Measurements from ENCODE around the gene PLEKHH2.

The PLEKHH2 gene

GRCh38 chr2:43738257-43738656 is 101.2 kb downstream of the PLEKHH2 start:
- DNase-seq (ENCODE audit: low read depth, low spot score): no peak
- in situ Hi-C loops (cut with HindIII; ENCODE audit: low sequenced_read_pairs): no loop called here
- TF ChIP-seq, protein P1, sequence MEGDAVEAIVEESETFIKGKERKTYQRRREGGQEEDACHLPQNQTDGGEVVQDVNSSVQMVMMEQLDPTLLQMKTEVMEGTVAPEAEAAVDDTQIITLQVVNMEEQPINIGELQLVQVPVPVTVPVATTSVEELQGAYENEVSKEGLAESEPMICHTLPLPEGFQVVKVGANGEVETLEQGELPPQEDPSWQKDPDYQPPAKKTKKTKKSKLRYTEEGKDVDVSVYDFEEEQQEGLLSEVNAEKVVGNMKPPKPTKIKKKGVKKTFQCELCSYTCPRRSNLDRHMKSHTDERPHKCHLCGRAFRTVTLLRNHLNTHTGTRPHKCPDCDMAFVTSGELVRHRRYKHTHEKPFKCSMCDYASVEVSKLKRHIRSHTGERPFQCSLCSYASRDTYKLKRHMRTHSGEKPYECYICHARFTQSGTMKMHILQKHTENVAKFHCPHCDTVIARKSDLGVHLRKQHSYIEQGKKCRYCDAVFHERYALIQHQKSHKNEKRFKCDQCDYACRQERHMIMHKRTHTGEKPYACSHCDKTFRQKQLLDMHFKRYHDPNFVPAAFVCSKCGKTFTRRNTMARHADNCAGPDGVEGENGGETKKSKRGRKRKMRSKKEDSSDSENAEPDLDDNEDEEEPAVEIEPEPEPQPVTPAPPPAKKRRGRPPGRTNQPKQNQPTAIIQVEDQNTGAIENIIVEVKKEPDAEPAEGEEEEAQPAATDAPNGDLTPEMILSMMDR (IDR thresholded peaks at IDR 0.05; ENCODE audit: low read depth, low read length): no peak
- no peak overlapping the region for H3K4me3 ChIP-seq (ENCODE audit: low read depth, low read length)

DNA sequence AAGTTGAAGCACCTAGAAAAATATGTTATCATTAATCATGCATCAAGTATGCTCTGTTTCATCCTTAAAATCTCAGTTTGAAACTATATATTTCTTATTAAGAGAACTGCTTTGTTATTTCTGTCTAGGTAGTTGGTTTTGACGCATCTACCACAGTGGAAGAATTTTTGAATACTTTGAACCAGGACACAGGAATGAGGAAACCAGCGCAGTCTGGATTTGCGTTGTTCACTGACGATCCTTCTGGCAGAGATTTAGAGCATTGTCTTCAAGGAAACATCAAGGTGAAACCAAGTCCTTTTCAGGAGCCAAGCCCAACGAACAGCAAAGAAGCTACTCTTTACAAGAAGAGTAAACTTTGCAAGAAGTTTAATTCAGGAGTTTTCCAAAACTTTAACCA is 106.6 kb downstream of the PLEKHH2 start:
- DNase-seq (ENCODE audit: low read depth, low spot score): no peak
- no peak overlapping the region for H3K4me3 ChIP-seq (ENCODE audit: low read depth, low read length)
- TF ChIP-seq, protein P1 (IDR thresholded peaks at IDR 0.05; ENCODE audit: low read depth, low read length): no peak
- in situ Hi-C loops (cut with HindIII; ENCODE audit: low sequenced_read_pairs): no loop called here

GRCh38 chr2:43745457-43745856 is 108.4 kb downstream of the PLEKHH2 start:
- DNase-seq (ENCODE audit: low read depth, low spot score): peak; percentile 67
- H3K4me3 ChIP-seq (ENCODE audit: low read depth, low read length): no peak overlapping the region
- TF ChIP-seq, protein P1 (IDR thresholded peaks at IDR 0.05; ENCODE audit: low read depth, low read length): no peak
- in situ Hi-C loops (cut with HindIII; ENCODE audit: low sequenced_read_pairs): no loop called here

- no peak for DNase-seq (ENCODE audit: low read depth, low spot score)
- H3K4me3 ChIP-seq (ENCODE audit: low read depth, low read length): no peak overlapping the region
- TF ChIP-seq, protein P1 (IDR thresholded peaks at IDR 0.05; ENCODE audit: low read depth, low read length): no peak
- in situ Hi-C loops (cut with HindIII; ENCODE audit: low sequenced_read_pairs): no loop called here
These were observed 111.3 kb downstream of the PLEKHH2 start for GRCh38 chr2:43748333-43748732.

DNA sequence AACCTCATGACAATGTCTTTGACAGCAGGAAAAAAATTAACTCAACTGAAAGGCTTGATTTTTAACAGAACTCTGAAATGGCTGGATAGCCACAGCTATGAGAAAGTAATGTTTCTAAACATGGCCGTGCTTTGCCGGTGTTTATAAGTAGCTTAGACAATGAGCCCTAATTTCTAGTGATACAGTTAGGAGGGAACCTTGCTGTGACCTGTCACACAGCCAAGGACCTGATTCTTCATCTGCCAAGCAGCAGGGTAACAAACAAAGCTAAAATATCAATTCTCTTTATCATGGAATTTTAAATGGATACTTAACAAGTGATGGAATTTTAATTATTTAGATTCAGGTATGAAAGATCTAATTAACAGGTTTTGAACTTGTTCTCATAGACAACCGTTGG is 112.5 kb downstream of the PLEKHH2 start:
- no peak for DNase-seq (ENCODE audit: low read depth, low spot score)
- TF ChIP-seq, protein P1 (IDR thresholded peaks at IDR 0.05; ENCODE audit: low read depth, low read length): no peak
- in situ Hi-C loops (cut with HindIII; ENCODE audit: low sequenced_read_pairs): no loop called here
- H3K4me3 ChIP-seq (ENCODE audit: low read depth, low read length): no peak overlapping the region

DNA sequence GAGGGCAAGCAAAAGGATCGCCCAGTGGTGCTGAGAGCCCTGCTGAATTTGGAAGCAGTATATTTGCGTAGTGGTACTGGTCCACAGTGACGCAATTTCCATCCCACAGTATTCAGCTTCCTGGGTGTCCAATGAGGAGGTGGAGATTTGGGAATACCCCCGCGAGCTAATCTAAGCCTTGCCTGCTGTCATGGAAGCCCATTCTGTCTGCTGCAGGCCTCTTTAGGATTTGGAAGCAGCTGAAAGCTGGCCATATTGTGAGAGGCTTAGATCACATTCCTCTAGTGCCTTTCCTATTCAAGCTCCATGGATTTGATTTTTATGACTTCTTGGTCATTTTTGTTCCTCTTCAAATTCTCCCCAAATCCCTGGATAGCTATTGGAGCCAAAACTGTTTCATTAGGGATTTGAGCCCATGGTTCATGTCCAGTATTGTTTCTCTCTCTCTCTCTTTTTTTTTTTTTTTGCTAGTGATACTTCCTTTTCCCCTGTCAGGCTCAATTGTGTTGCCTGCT is 114.5 kb downstream of the PLEKHH2 start:
- no peak for DNase-seq (ENCODE audit: low read depth, low spot score)
- TF ChIP-seq, protein P1 (IDR thresholded peaks at IDR 0.05; ENCODE audit: low read depth, low read length): no peak
- in situ Hi-C loops (cut with HindIII; ENCODE audit: low sequenced_read_pairs): no loop called here
- no peak overlapping the region for H3K4me3 ChIP-seq (ENCODE audit: low read depth, low read length)

DNA sequence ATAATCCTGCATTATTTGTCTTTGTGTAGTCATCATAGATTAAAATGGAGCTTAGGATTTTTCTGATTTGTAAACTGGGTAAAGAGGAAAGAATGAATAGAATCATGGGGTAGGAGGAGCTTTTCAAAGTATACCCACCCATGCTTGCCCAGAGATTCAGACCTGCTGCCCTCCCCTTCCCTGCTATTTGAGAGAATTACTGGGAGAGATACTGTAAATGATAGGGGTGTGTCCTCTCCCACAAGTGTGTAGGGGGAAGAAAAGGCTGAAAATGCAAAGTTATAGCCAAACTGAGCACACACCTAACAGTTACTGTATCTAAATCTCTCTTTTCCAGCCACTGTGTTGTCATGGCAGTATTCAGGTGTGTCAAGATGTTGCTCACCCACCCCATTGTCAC is 115.2 kb downstream of the PLEKHH2 start:
- TF ChIP-seq, protein P1 (IDR thresholded peaks at IDR 0.05; ENCODE audit: low read depth, low read length): no peak
- in situ Hi-C loops (cut with HindIII; ENCODE audit: low sequenced_read_pairs): no loop called here

More for the DNA sequence above, 115.2 kb downstream of the PLEKHH2 start:
- DNase-seq (ENCODE audit: low read depth, low spot score): no peak
- H3K4me3 ChIP-seq (ENCODE audit: low read depth, low read length): no peak overlapping the region
